HG02588 (cell line): Measurements from ENCODE around the gene MAP4K1.
"Not testable (repeated sequence)": the region's sequence is repeated elsewhere in the genome, so short reads cannot be mapped to it uniquely, and the experiment has no call there.

Source experiments
- ATAC-seq: cut with Tn5 transposase; IDR thresholded peaks from one replicate; pipeline ENCODE4 v1.9.1; 2021; ENCODE audit warnings: mild to moderate bottlenecking, moderate library complexity; ENCODE audit not compliant: unreplicated experiment

Gene MAP4K1

GRCh38 chr19:38653028-38653571, 35.3 kb upstream of the MAP4K1 start:
- no peak for ATAC-seq

- no peak for ATAC-seq
These were observed 33.3 kb upstream of the MAP4K1 start for GRCh38 chr19:38650911-38651584.

DNA sequence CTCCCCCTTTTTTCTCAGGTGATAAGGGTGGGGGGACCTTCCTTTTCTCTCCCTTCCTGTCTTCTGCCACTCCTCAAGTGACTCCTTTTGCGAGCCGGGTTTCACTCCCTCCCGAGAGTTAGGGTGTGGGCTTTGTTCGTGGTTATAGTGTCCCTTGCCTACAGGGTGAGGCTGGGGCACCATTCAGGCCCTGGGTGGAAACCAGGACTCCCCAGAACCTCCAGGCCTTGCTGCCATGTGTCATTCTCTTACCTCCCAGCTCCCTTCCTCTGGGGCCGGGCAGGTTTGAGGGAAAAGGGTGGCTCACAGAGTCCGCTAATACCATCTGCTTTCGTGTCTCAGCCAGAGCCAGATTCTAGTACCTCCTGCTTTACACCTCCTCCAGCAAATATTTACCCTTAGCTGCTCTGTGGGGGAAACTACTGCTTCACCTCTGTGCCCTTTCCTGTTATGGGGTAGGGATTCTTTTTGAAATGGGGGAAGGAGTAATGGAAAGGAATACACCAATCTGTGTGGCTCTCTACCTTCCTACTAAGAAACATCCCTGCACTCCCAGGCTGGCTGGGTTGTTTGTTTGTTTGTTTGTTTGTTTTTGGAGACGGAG, 32.5 kb upstream of the MAP4K1 start:
- no peak for ATAC-seq

- ATAC-seq = no peak
These were observed 31.8 kb upstream of the MAP4K1 start for GRCh38 chr19:38649305-38650171.

DNA sequence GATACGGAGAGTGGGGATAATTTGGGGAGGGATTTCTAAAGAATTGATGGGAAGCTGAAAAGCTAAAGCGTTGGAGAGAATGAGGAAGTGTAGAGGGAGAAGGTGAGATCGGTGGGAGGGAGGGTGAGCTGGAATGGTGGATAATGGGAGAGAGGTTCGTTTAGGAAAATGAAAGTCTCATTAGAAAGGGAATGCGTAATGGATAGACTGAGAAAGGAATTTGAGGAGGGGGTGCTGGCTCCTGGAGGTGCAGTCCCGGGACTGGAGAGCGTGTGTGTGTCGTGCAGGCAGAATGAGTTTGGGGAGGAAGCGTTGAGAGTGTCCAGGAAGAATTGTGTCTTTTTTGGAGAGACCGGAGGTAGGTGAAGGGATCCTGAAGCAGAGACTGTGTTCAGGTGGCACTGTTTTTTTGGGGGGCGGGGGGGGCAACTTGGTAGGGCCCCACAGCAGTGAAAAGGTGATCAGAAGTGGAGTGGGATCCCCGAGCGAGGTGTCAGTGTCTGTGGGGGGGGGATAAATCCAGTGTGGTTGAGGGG, 31.1 kb upstream of the MAP4K1 start:
- no peak for ATAC-seq

- ATAC-seq = no peak
These were observed 30.4 kb upstream of the MAP4K1 start for GRCh38 chr19:38647966-38648768.

- peak; percentile 86 for ATAC-seq
These were observed 29.7 kb upstream of the MAP4K1 start, which contains the start of gene ACTN4 for GRCh38 chr19:38647368-38647965. Gene ACTN4, plus strand, starts transcription at chr19:38647649. Its CDS starts 97 bp downstream, at chr19:38647746.

- ATAC-seq = no peak
These were observed 27.0 kb upstream of the MAP4K1 start for GRCh38 chr19:38644719-38645118.

DNA sequence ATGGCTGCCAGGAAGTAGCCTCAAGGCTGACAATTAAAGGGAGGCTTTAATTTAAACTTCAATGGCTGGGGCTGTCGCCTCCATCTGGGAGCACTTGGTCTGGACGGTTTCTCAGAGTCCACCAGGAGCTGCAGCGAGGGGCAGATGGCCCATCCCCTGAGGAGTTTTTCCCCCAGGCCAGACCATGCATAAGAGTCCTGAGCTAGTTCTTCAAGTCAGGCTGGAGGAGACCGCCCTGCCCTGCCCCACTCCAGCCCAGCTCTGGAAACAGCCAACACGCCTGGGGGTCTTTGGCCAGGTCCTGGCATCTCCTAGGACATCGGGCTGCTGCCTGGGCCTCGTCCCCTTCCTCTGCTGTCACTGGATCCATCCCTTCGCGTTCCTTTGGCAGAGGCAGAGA, 24.4 kb upstream of the MAP4K1 start:
- no peak for ATAC-seq

DNA sequence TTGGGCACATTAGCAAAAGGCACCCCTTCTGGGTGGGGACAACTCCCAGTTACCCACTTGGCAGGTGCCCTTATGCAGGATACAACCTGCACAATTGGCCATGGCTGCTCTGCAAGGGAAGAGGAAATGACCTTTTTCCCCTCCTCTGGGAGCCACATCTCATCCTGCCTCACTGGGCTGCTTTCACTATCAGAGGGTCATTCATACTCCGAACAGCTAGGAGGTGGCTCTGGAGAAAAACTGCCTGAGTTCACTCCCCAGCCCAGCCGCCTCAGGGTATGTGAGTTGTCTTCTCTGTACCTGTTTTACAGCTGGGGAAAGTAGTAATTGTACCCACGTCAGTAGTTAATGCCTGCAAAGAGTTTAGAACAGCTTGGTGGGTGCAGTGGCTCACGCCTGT, 22.6 kb upstream of the MAP4K1 start:
- no peak for ATAC-seq

- ATAC-seq = no peak
These were observed 21.9 kb upstream of the MAP4K1 start for GRCh38 chr19:38639679-38640078.

- no peak for ATAC-seq
These were observed 20.7 kb upstream of the MAP4K1 start for GRCh38 chr19:38638461-38638860.

DNA sequence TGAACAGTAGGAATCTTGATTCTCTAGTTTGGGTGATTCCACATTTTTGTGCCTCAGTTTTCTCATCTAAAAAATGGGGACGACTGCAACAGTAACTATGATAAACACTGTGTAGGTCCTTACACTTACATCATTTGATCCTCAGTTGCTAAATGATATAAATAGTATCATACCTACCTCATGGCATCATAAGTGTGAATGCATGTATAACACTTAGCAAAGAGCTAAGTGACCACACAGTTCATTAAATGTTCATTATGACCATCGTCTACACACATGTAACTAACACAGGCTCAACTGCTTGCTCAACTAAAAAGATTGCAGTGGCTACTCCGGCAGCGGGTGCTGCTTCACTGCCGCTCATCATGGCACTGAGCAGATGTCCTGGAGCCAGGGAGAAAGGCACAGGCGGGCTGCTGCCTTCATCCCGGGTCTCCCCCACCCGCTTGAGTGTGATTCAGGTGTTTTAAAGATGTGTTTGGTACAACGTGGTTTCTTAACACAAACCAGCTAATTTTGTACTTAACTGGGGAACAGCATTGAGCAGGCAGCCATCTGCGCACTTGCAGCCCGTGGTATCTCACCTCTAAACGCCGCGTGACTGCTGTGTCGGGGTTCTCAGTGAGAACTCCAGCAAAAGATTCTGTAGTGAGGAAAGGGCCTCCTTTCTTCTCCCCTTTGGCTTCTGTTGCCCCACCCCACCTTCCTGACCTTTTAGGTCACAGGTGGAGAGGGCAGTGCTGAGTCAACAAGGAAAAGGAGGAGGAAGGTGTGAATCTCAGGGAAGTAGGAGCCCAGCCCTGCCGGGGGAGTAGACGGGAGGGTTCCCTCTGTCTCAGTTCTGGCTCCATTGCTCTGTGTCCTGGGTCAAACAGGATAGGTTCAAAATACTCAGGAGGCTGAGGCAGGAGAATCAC, 18.0 kb upstream of the MAP4K1 start:
- no peak for ATAC-seq

DNA sequence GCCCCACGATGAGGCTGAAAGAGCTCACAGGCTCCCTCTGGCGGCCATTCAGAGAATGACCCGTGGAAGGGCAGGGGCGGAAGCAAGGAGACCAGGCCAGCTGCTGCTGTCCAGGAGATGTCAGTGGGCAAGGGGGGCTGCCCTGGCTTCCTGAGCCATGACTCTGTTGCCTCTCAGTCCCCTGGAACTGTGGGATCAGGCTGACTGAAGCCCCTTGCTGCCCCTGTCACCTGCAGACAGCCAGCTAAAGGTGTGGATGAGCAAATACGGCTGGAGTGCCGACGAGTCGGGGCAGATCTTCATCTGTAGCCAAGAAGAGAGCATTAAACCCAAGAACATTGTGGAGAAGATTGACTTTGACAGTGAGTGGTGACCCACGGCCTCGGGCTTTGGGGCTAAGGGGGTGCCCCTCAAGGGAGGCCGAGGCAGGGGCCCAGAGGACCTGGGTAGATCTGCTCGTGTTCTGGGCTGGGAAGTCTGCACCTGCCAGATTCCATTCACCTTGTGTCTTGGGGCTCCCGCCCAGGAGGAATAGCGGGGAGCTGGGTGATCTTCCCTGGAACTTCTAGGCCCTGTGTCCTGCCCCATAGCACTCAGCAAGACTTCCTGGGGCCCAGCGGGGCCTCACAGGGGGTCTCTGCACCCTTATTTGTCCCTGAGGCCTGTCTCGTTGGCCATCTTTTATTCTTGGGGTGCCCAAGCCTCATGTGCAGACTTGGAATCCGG, 17.2 kb upstream of the MAP4K1 start:
- ATAC-seq = no peak

DNA sequence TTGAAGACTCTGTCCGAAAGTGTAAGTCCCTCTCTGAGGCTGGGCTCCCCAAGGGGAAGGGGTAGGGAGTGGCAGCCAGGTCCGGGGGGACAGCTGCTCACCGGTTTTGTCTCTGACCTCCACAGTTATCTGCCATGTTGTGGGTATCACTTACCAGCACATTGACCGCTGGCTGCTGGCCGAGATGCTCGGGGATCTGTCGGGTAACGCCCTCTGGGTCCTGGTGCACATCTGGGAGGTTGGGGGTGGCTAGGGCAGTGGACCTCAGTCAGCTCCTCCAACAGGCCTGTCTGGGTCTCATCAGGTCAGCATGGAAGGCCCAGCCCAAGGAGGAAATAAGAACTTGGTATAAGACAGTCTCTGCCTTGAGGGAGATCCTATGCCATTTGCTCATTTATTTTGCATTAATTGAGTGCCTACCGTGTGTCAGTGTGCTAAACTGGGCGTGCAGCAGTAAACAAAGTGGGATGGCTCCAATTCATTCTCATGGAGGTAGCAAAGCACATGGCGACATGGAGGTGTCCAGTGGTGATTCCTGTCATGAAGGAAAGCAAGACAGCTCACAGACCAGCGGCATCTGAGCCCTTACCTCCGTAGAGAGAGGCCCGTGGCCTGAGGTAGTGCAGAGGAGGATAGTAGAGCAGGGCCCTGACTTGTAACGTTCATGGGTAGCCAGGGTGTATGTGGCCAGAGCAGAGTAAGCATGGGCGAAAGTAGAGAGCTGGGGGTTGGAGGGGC, 14.9 kb upstream of the MAP4K1 start:
- ATAC-seq = no peak

DNA sequence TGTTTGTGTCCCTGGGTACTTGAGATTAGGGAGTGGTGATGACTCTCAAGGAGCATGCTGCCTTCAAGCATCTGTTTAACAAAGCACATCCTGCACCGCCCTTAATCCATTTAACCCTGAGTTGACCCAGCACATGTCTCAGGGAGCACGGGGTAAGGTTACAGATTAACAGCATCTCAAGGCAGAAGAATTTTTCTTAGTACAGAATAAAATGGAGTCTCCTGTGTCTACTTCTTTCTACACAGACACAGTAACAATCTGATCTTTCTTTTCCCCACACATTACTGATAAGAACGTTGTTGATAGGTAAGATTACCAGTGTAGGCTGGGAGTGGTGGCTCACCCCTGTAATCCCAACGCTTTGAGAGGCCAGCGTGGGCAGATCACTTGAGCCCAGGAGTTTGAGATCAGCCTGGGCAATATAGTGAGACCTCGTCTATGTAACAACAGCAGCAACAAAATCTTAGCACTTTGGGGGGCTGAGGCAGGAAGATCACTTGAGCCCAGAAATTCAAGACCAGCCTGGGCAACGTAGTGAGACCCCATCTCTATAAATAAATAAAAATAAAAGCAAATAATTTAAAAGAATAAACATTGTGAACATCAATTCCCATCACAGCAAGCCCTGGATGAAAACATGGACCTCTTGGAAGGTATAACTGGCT, 14.2 kb upstream of the MAP4K1 start:
- not testable (repeated sequence) for ATAC-seq

DNA sequence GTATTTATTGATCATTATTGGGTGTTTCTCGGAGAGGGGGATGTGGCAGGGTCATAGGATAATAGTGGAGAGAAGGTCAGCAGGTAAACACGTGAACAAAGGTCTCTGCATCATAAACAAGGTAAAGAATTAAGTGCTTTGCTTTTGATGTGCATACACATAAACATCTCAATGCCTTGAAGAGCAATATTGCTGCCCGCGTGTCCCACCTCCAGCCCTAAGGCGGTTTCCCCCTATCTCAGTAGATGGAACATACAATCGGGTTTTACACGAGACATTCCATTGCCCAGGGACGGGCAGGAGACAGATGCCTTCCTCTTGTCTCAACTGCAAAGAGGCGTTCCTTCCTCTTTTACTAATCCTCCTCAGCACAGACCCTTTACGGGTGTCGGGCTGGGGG, 13.5 kb upstream of the MAP4K1 start:
- ATAC-seq = not testable (repeated sequence)
